Activated CD8-positive, alpha-beta memory T cell treated with anti-CD3 and anti-CD28 coated beads, Interleukin-2, amount 50 U/mL, for 4 hours (primary cell): Measurements from ENCODE around the gene TPGS1.

Experiments used
- DNase-seq: peaks from one replicate; pipeline ENCODE4 v3.0.0-alpha.2; 2020

The TPGS1 gene, protein sequence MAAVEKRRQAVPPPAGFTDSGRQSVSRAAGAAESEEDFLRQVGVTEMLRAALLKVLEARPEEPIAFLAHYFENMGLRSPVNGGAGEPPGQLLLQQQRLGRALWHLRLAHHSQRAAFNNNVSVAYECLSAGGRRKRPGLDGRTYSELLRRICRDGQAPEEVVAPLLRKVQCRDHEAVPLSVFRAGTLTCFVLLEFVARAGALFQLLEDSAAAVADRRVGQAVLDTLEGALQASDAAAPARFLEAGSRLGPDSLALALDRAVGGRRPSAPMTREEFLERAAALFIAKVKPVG

GRCh38 chr19:507286-508203 is at the start of gene TPGS1:
TPGS1 (plus strand) TSS chr19:507497; CDS start chr19:507507, 10 bp downstream.
- DNase-seq = peak; percentile 82

DNA sequence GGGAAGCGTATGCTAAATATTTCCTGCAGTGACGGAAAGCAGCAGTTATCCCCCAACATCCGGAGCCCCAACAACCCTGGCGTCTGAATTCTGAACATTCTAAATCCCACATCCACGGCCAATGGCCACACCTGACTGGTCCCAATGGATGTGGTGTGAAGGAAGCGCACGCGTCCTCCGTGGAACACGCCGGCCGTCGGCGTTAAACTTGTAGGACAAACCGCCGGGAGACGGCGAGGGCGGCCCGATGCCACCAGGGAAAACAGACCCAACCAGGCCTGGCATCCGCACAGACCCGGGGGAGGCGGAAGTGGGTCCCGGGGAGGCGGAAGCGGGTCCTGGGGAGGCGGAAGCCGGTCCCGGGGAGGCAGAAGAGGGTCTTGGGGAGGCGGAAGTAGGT is 49.7 kb upstream of the TPGS1 start:
- DNase-seq = no peak

- DNase-seq = no peak
Observed at GRCh38 chr19:458091-459042, 48.9 kb upstream of the TPGS1 start.

DNA sequence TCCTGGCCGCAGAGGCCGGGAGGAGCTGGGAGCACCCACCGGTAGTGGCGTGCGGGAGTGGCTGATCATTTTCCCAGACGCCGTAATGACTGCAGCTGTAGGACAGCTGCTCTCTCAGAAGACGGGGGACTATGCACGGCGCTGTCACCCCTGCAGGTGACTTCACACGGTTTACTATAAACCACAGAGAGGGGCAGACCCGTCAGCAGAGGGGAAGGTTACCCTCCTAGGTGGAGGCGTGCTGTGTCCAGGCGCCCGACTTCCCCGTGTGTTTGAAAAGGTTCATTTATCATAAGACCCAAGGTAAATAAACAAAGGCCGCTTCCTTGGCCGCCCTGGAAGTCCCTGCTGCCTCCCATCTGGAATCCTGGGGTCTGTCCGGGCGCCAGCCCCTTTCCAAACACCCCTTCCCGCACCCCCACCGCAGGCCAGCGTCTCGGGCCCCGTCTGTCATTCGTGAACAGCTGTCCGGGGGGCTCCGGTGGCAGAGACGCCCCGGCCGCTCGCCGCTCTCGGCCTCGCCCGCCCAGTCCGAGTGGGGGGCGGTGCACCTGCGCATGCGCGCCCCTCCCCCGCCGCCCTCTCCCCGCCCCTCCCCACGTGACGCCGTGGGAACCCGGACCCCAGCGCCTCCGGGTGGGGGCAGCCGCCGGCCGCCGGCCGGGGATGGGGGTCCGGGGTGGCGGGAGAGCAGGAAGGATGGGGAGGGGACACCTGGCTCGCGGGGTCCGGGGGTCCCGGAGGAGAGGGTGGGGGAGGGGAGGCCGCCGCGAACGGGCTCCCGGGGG is 47.4 kb upstream of the TPGS1 start:
- peak; percentile 40 for DNase-seq

GRCh38 chr19:460877-461720 is 46.2 kb upstream of the TPGS1 start, which contains the start of gene SHC2:
SHC2 (minus strand) TSS chr19:461033; CDS start chr19:460996, 37 bp downstream.
- DNase-seq = peak; percentile 28

GRCh38 chr19:461721-462551 is 45.4 kb upstream of the TPGS1 start:
- no peak for DNase-seq

DNA sequence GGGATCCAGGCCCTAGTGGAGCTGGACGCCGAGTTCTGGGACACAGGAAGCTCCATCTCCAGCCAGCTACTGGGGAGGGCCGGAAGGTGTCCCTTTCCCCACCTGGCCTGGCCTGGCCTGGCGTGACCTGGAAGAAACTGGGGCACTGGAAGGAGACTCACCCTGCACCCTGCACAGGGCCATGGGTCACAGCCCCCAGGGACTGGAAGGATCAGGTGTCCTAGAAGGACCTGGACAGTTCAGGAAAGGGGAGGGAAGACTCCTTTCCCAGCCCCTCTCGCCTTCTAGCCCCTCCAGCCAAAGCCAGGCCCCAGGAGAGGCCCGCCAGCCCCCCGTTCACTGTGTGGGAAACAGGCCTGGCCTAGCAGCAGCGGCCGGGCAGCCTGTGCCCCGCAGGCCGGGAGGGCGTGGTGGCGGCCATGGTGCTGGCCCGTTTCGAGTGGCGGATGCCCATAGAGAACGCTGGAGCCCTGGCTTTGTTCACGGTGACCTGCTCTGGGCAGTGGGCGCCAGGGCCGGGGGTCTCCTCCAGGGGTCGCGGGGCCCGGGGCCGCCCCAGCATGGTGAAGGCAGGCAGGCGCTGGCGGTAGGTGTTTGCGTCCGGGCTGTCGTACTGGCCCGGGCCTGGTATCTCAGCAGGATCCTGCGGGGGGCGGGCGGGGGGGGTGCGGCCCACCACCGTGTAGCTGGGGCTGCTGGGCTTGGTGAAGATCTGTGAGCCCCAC is 43.7 kb upstream of the TPGS1 start:
- DNase-seq = no peak

- no peak for DNase-seq
Observed at GRCh38 chr19:464208-464545, 43.1 kb upstream of the TPGS1 start.

DNA sequence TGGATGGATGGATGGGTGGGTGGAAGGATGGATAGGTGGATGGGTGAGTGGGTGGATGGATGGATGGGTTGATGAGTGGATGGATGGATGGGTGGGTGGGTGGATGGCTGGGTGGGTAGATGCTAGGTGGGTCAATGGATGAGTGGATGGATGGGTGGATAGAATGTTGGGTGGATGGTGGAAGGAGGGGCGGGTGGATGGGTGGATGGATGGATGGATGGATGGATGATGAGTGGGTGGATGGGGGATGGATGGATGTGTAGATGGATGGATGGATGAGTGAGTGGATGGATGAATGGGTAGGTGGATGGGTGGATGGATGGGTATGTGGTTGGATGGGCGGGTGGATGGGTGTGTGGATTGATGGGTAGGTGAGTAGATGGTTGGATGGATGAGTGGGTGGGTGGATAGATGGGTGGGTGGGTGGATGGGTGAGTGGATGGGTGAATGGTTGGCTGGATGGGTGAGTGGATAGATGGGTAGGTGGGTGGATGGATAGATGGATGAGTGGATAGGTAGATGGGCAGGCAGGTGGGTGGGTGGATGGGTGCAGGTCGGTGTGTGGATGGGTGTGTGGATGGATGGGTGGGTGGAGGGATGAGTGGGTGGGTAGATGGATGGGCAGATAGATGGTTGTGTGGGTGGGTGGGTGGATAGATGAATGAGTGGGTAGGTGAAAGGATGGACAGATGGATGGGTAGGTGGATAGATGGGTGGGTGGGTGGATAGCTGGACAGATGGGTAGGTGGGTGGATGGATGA is 42.1 kb upstream of the TPGS1 start:
- no peak for DNase-seq

- DNase-seq = no peak
Observed at GRCh38 chr19:467554-467953, 39.7 kb upstream of the TPGS1 start.

- no peak for DNase-seq
Observed at GRCh38 chr19:468587-469256, 38.6 kb upstream of the TPGS1 start.

GRCh38 chr19:469833-470232 is 37.5 kb upstream of the TPGS1 start:
- no peak for DNase-seq

DNA sequence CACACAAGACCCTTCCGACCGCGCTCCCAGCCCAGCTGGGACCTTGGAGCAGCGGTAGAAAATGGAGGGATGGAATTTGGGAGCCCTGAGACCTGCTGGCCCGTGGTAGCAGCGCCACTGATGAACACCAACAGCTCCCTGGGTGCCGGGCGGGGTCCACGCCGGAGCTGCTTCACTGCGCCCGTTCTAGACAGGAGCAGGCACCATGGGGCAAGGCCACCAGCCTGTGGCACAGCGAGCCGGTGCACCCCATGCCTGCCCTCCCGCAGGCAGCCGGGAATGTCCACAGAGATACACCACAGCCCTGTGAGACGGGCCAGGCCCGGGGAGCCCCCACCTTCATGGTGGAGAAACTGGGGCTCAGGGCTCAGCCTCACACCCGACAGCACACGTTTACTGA is 36.6 kb upstream of the TPGS1 start:
- no peak for DNase-seq

GRCh38 chr19:472005-472858 is 35.1 kb upstream of the TPGS1 start:
- no peak for DNase-seq

GRCh38 chr19:474126-475078 is 32.9 kb upstream of the TPGS1 start:
- DNase-seq = no peak

DNA sequence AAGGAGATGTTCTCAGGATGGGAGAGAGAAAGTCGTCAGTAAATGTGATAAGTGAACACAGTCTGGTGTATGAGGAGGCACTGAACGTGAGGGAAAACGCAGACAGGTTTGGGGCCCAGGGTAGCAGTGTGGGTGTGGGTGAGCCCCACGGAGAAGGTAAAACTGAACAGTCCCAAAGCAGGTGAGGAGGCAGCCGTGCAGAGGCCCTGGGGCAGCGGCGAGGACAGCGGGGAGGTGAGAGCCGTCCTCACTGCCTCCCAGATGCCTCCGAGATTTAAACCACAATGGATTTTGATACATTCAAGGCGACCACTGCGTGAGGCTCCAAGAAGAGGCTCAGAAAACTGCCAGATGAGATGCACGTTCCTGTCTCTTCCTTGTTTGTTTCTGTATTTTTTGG is 31.9 kb upstream of the TPGS1 start:
- DNase-seq = no peak
